C4-2B (cell line): ENCODE results near the gene GRIK2.

Source experiments
- CTCF ChIP-seq: fragments of 450-650 bp; conservative IDR thresholded peaks from 2 replicates; pipeline ENCODE4 v1.5.1; 2017; ENCODE audit warnings: mild to moderate bottlenecking
- ZFX ChIP-seq: fragments of 450-650 bp; IDR thresholded peaks from 2 replicates; pipeline ENCODE4 v1.6.1; 2017

- no peak for TF ChIP-seq CTCF
- TF ChIP-seq ZFX, result no peak
These were observed 69.1 kb downstream of the GRIK2 start for GRCh38 chr6:101462576-101462975.
